MM.1S (cell line): Measurements from ENCODE around the gene CCDC69.

Experiments used
- EZH2 ChIP-seq: fragments of 300-600 bp; sonication (generic); optimal IDR thresholded peaks from 2 replicates; pipeline ENCODE3; 2017; ENCODE audit warnings: low read depth, mild to moderate bottlenecking, antibody characterized with exemption, low read length, mixed read lengths
- EZH2phosphoT487 ChIP-seq: fragments of 300-600 bp; sonication (generic); IDR thresholded peaks from 2 replicates; pipeline ENCODE4 v1.6.1; 2018; ENCODE audit warnings: antibody characterized with exemption, low read length
- TF ChIP-seq, protein P1 (sequence below): fragments of 300-600 bp; sonication (generic); IDR thresholded peaks from 2 replicates; pipeline ENCODE4 v1.5.1; 2016; ENCODE audit warnings: antibody characterized with exemption, low read length, mixed read lengths

DNA sequence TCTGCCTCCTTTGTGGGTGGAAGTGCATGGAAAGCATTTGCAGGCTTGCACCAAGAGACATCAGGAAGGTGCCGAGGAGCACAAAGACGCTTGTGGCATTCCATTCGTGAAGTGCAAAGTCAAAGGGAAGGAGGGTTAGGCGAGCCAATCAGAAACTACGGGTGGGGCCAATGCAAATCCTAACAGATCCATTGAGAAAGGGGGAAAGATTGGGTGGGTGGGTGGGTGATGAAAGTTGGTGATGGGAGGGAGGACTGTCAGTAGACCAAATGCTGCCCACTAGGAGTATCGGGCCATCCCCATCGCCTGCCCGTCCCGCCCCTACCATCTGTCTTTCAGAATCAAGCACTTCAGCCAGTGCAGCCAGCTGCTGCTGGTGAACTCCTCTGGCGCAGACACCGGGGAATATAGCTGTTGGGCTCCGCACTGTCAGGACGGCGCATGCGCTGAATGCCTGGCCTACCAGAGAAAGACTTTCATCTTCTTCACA is 49.2 kb downstream of the CCDC69 start:
- TF ChIP-seq, protein P1, sequence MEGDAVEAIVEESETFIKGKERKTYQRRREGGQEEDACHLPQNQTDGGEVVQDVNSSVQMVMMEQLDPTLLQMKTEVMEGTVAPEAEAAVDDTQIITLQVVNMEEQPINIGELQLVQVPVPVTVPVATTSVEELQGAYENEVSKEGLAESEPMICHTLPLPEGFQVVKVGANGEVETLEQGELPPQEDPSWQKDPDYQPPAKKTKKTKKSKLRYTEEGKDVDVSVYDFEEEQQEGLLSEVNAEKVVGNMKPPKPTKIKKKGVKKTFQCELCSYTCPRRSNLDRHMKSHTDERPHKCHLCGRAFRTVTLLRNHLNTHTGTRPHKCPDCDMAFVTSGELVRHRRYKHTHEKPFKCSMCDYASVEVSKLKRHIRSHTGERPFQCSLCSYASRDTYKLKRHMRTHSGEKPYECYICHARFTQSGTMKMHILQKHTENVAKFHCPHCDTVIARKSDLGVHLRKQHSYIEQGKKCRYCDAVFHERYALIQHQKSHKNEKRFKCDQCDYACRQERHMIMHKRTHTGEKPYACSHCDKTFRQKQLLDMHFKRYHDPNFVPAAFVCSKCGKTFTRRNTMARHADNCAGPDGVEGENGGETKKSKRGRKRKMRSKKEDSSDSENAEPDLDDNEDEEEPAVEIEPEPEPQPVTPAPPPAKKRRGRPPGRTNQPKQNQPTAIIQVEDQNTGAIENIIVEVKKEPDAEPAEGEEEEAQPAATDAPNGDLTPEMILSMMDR: no peak
- TF ChIP-seq EZH2phosphoT487 (no peak), EZH2 (no peak)
